ENCODE results near the gene CCL3. TPM values are rescaled to one million over a fixed set of nuclear protein-coding genes. Genes with fewer than 3 reads are reported as not detected.
"Not testable (repeated sequence)": the region's sequence is repeated elsewhere in the genome, so short reads cannot be mapped to it uniquely, and the experiment has no call there.

The CCL3 gene
- total RNA-seq, 3 donors from 2014 or later (not counting 1 experiment from before 2014, with no cell fraction given), result 381 to 547 (median 450) TPM

- Mint-ChIP-seq H3K36me3 (peaks cover 18% of the 10 kb centered on the region), H3K9me3 (no peaks in the 10 kb centered on the region), H3K4me3 (peak overlapping the region; percentile 97), H3K4me1 (peaks cover 73 to 90% of the 10 kb centered on the region in 2 donors), H3K27ac (peak overlapping the region; percentile 94 to 96), H3K27me3 (ENCODE audit: low read depth in 2 of 2) (no peaks in the 10 kb centered on the region)
- Histone ChIP-seq H3K27ac (ENCODE audit: low read length) (peak overlapping the region; percentile 82), H3K27me3 (ENCODE audit: control insufficient read depth, insufficient read depth, low read length) (no peaks in the 10 kb centered on the region), H3K4me1 (ENCODE audit: control insufficient read depth, insufficient read depth, low read length) (peaks cover 67% of the 10 kb centered on the region), H3K36me3 (ENCODE audit: control insufficient read depth, insufficient read depth, low read length) (peaks cover 6% of the 10 kb centered on the region), H3K9me3 (ENCODE audit: control insufficient read depth, insufficient read depth, low read length) (no peaks in the 10 kb centered on the region), H3K4me3 (ENCODE audit: low read length) (no peak overlapping the region)
- intact Hi-C loops (cut with micrococcal nuclease), result loop anchor here (5.0 kb wide), 1 partner anchor 41 kb away; no protein-coding TSS in a partner anchor
- ATAC-seq (no peak), DNase-seq (no peak)
- 53% methylated on average over 6 of the region's 6 CpGs for WGBS (ENCODE audit: insufficient coverage)
- TF ChIP-seq CTCF (IDR thresholded peaks at IDR 0.05), result no peak
Observed at GRCh38 chr17:36106493-36106835, 16.5 kb upstream of the CCL3 start.

- Histone ChIP-seq H3K4me1 (ENCODE audit: control insufficient read depth, insufficient read depth, low read length) (peaks cover 67% of the 10 kb centered on the region), H3K27ac (ENCODE audit: low read length) (peak overlapping the region; percentile 82), H3K4me3 (ENCODE audit: low read length) (peak overlapping the region; percentile 48), H3K9me3 (ENCODE audit: control insufficient read depth, insufficient read depth, low read length) (no peaks in the 10 kb centered on the region), H3K27me3 (ENCODE audit: control insufficient read depth, insufficient read depth, low read length) (no peaks in the 10 kb centered on the region), H3K36me3 (ENCODE audit: control insufficient read depth, insufficient read depth, low read length) (peaks cover 6% of the 10 kb centered on the region)
- no peak for TF ChIP-seq CTCF (IDR thresholded peaks at IDR 0.05)
- WGBS (ENCODE audit: insufficient coverage), result 62% methylated on average over 2 of the region's 5 CpGs
- peak overlapping the region; percentile 97 for H3K4me3 Mint-ChIP-seq
- intact Hi-C loops (cut with micrococcal nuclease), result loop anchor here (5.0 kb wide), 1 partner anchor 41 kb away; no protein-coding TSS in a partner anchor
- H3K27ac Mint-ChIP-seq, result peak overlapping the region; percentile 94 to 96
- H3K27me3 Mint-ChIP-seq (ENCODE audit: low read depth in 2 of 2), result no peaks in the 10 kb centered on the region
- DNase-seq (peak in 1 of 2 donors; percentile 28), ATAC-seq (peak; percentile 5 to 28 (median 25))
- no peaks in the 10 kb centered on the region for H3K9me3 Mint-ChIP-seq
- peaks cover 73 to 85% of the 10 kb centered on the region in 2 donors for H3K4me1 Mint-ChIP-seq
- H3K36me3 Mint-ChIP-seq, result peaks cover 18% of the 10 kb centered on the region
Observed at GRCh38 chr17:36105781-36106492, 16.0 kb upstream of the CCL3 start.

GRCh38 chr17:36104701-36105181 is 14.8 kb upstream of the CCL3 start:
- Histone ChIP-seq H3K9me3 (ENCODE audit: control insufficient read depth, insufficient read depth, low read length) (no peaks in the 10 kb centered on the region), H3K4me1 (ENCODE audit: control insufficient read depth, insufficient read depth, low read length) (peaks cover 67% of the 10 kb centered on the region), H3K27ac (ENCODE audit: low read length) (peak overlapping the region; percentile 82), H3K36me3 (ENCODE audit: control insufficient read depth, insufficient read depth, low read length) (peaks cover 6% of the 10 kb centered on the region), H3K27me3 (ENCODE audit: control insufficient read depth, insufficient read depth, low read length) (no peaks in the 10 kb centered on the region), H3K4me3 (ENCODE audit: low read length) (peak overlapping the region; percentile 48)
- Mint-ChIP-seq H3K4me3 (peak overlapping the region; percentile 97), H3K36me3 (peaks cover 18% of the 10 kb centered on the region), H3K27me3 (ENCODE audit: low read depth in 2 of 2) (no peaks in the 10 kb centered on the region), H3K9me3 (no peaks in the 10 kb centered on the region), H3K4me1 (peaks cover 75 to 82% of the 10 kb centered on the region in 2 donors), H3K27ac (peak overlapping the region; percentile 94 to 96)
- intact Hi-C loops (cut with micrococcal nuclease), result loop anchor here (5.0 kb wide), 1 partner anchor 43 kb away; no protein-coding TSS in a partner anchor
- no peak for TF ChIP-seq CTCF (IDR thresholded peaks at IDR 0.05)
- DNase-seq, result no peak
- WGBS (ENCODE audit: insufficient coverage), result 16% methylated on average over 4 of the region's 4 CpGs
- no peak for ATAC-seq

- peak overlapping the region; percentile 94 to 96 for H3K27ac Mint-ChIP-seq
- H3K4me1 ChIP-seq (ENCODE audit: control insufficient read depth, insufficient read depth, low read length), result peaks cover 67% of the 10 kb centered on the region
- H3K27me3 ChIP-seq (ENCODE audit: control insufficient read depth, insufficient read depth, low read length); H3K36me3 ChIP-seq (ENCODE audit: control insufficient read depth, insufficient read depth, low read length); DNase-seq; H3K27me3 Mint-ChIP-seq (ENCODE audit: low read depth in 2 of 2); H3K9me3 ChIP-seq (ENCODE audit: control insufficient read depth, insufficient read depth, low read length); H3K9me3 Mint-ChIP-seq; intact Hi-C loops (cut with micrococcal nuclease): not testable (repeated sequence)
- peaks cover 18% of the 10 kb centered on the region for H3K36me3 Mint-ChIP-seq
- no CpG with 5 or more reads among the region's 7 CpGs for WGBS (ENCODE audit: insufficient coverage)
- peak overlapping the region; percentile 97 for H3K4me3 Mint-ChIP-seq
- peak overlapping the region; percentile 48 for H3K4me3 ChIP-seq (ENCODE audit: low read length)
- ATAC-seq, result peak; percentile 17 to 25 (median 18)
- peak overlapping the region; percentile 82 for H3K27ac ChIP-seq (ENCODE audit: low read length)
- peaks cover 80 to 82% of the 10 kb centered on the region in 2 donors for H3K4me1 Mint-ChIP-seq
Observed at GRCh38 chr17:36104246-36104645, 14.3 kb upstream of the CCL3 start.

- WGBS (ENCODE audit: insufficient coverage), result 5% methylated on average over 6 of the region's 6 CpGs
- not testable (repeated sequence) for H3K9me3 ChIP-seq (ENCODE audit: control insufficient read depth, insufficient read depth, low read length); H3K36me3 ChIP-seq (ENCODE audit: control insufficient read depth, insufficient read depth, low read length); H3K9me3 Mint-ChIP-seq; H3K27me3 Mint-ChIP-seq (ENCODE audit: low read depth in 2 of 2); H3K27me3 ChIP-seq (ENCODE audit: control insufficient read depth, insufficient read depth, low read length)
- Histone ChIP-seq H3K27ac (ENCODE audit: low read length) (peak within 1 kb of the TSS; percentile 82), H3K4me1 (ENCODE audit: control insufficient read depth, insufficient read depth, low read length) (peaks cover 59% of the 10 kb centered on the region), H3K4me3 (ENCODE audit: low read length) (peak within 1 kb of the TSS; percentile 48)
- intact Hi-C loops (cut with micrococcal nuclease), result loop anchor here (1.0 to 2.0 kb wide), 2 partner anchors 13 to 21 kb away; partner anchors contain the start of gene CCL3
- Mint-ChIP-seq H3K4me1 (peaks cover 77 to 80% of the 10 kb centered on the region in 2 donors), H3K36me3 (peaks cover 18% of the 10 kb centered on the region), H3K27ac (peak within 1 kb of the TSS; percentile 94 to 96), H3K4me3 (peak within 1 kb of the TSS; percentile 97)
- DNase-seq (peak; percentile 67 to 74), ATAC-seq (peak; percentile 62 to 80 (median 80))
Observed at GRCh38 chr17:36103401-36103975, 13.5 kb upstream of the CCL3 start, which contains the start of gene CCL4. Gene CCL4, plus strand, starts transcription at chr17:36103827. Its CDS starts 79 bp downstream, at chr17:36103906.
